Kidney (tissue), 14 donors: ENCODE measurements around the gene TCIRG1. TPM values are rescaled to one million over a fixed set of nuclear protein-coding genes. Genes with fewer than 3 reads are reported as not detected.
"Not testable (repeated sequence)": the region's sequence is repeated elsewhere in the genome, so short reads cannot be mapped to it uniquely, and the experiment has no call there.

ENCODE experiments used
- DNase-seq, 5 donors: peaks; one replicate each; pipeline ENCODE4 v3.0.0-alpha.2; 2013 to 2020
- FAIRE-seq: peaks from 2 replicates; lab custom pipeline; 2012; peaks lifted over from hg19 to GRCh38; lab: Jason Lieb, UNC
- H3K27ac ChIP-seq, 2 donors: one replicate each; pipeline ENCODE4 v1.7.0; 2013; ENCODE audit warnings: low read depth in 2 of 2, low read length in 2 of 2, inconsistent platforms in 1 of 2
- H3K27me3 ChIP-seq: one replicate; pipeline ENCODE4 v1.7.1; 2013; ENCODE audit warnings: low read length, inconsistent platforms; ENCODE audit not compliant: control insufficient read depth, insufficient read depth
- H3K36me3 ChIP-seq, 3 donors: one replicate each; pipeline versions ENCODE4 v1.7.0 to v1.7.1; 2013; ENCODE audit warnings: low read length in 3 of 3, control low read depth in 1 of 3, inconsistent platforms in 1 of 3; ENCODE audit not compliant: insufficient read depth in 3 of 3, control insufficient read depth in 2 of 3
- H3K4me1 ChIP-seq, 3 donors: one replicate each; pipeline versions ENCODE4 v1.7.0 to v1.7.1; 2013; ENCODE audit warnings: low read length in 3 of 3, inconsistent platforms in 1 of 3, low read depth in 1 of 3; ENCODE audit not compliant: control insufficient read depth in 2 of 3, insufficient read depth in 2 of 3
- H3K4me3 ChIP-seq, 3 donors: one replicate each; pipeline versions ENCODE4 v1.7.0 to v1.8.1; 2013; ENCODE audit warnings: low read length in 3 of 3, control low read depth in 1 of 3, inconsistent platforms in 1 of 3
- H3K9ac ChIP-seq, 3 donors: one replicate each; pipeline versions ENCODE4 v1.7.0 to v1.7.1; 2013; ENCODE audit warnings: low read length in 3 of 3, control low read depth in 1 of 3, inconsistent platforms in 1 of 3
- H3K9me3 ChIP-seq, 3 donors: one replicate each; pipeline versions ENCODE4 v1.7.0 to v1.7.1; 2013; ENCODE audit warnings: low read length in 3 of 3, control low read depth in 1 of 3, inconsistent platforms in 1 of 3; ENCODE audit not compliant: control insufficient read depth in 2 of 3, insufficient read depth in 1 of 3
- CTCF ChIP-seq: IDR thresholded peaks from 3 replicates; pipeline ENCODE4 v1.5.1; 2012; ENCODE audit warnings: mild to moderate bottlenecking, moderate library complexity, borderline replicate concordance; ENCODE audit not compliant: insufficient read depth; ENCODE audit errors: extremely low read depth
- intact Hi-C: fragments of 100-400 bp; cut with DNase I; formaldehyde crosslinking; loops from one replicate; pipeline ENCODE4 v1.11.1; 2022
- polyA plus RNA-seq: library from polyadenylated mRNA; stranded (reverse); fragments of 350-450 nt; fragmentation: Illumina TruSeq; extraction: RNeasy Lipid Tissue Mini Kit (QIAGEN cat#74804); gene quantifications from one replicate; pipeline ENCODE4 v1.2.3, GENCODE V29; 2014; ENCODE audit warnings: low read depth, low replicate concordance; ENCODE audit not compliant: insufficient read depth
- total RNA-seq: library from RNA; stranded (reverse); fragmentation: NEBNext Ultra II Directional; extraction: Animal tissue kit (Norgen Biotek cat#: 25700); gene quantifications from one replicate; pipeline ENCODE4 v1.2.1, GENCODE V29; 2021
- donor health status: control.
- donor health status: control.
- donor health status: control.
- donor health status: control.
- donor health status: control.
- donor health status: DM: yes; HTN: yes; CAD: no.
- donor health status: Normal renal cell carcinoma (clear cell type).

TCIRG1 gene
- total and polyA plus RNA-seq, 2 donors from 2014 or later: 36.3 to 97.1 TPM

- intact Hi-C loops: no loop called here
- no peaks in the 10 kb centered on the region for H3K4me1 ChIP-seq
- H3K4me3 ChIP-seq: no peak overlapping the region
- FAIRE-seq: no peak
- no peak for TF ChIP-seq CTCF
- DNase-seq: no peak
- no peak overlapping the region for H3K9ac ChIP-seq
- no peaks in the 10 kb centered on the region for H3K9me3 ChIP-seq
- H3K27me3 ChIP-seq: no peaks in the 10 kb centered on the region
- no peaks in the 10 kb centered on the region for H3K36me3 ChIP-seq
- H3K27ac ChIP-seq: no peak overlapping the region
These were observed 51.5 kb downstream of the TCIRG1 start for GRCh38 chr11:68090287-68090686.

GRCh38 chr11:68090706-68091105 lies 51.9 kb downstream of the TCIRG1 start:
- no peak overlapping the region for H3K9ac ChIP-seq
- no peaks in the 10 kb centered on the region for H3K36me3 ChIP-seq
- H3K27me3 ChIP-seq: no peaks in the 10 kb centered on the region
- no peaks in the 10 kb centered on the region for H3K9me3 ChIP-seq
- DNase-seq: no peak
- no peak overlapping the region for H3K27ac ChIP-seq
- FAIRE-seq: no peak
- no peak for TF ChIP-seq CTCF
- H3K4me3 ChIP-seq: no peak overlapping the region
- intact Hi-C loops: no loop called here
- H3K4me1 ChIP-seq: no peaks in the 10 kb centered on the region

- intact Hi-C loops: no loop called here
These were observed 53.6 kb downstream of the TCIRG1 start for GRCh38 chr11:68092411-68092810.

GRCh38 chr11:68092946-68093345 lies 54.1 kb downstream of the TCIRG1 start:
- H3K9me3 ChIP-seq, H3K36me3 ChIP-seq, H3K27me3 ChIP-seq, H3K27ac ChIP-seq, DNase-seq, H3K4me1 ChIP-seq, H3K9ac ChIP-seq, H3K4me3 ChIP-seq, intact Hi-C loops, FAIRE-seq: not testable (repeated sequence)

More at GRCh38 chr11:68092411-68092810, 53.6 kb downstream of the TCIRG1 start:
- TF ChIP-seq CTCF: no peak
- H3K27me3 ChIP-seq: no peaks in the 10 kb centered on the region
- DNase-seq: no peak
- no peaks in the 10 kb centered on the region for H3K9me3 ChIP-seq
- no peak overlapping the region for H3K9ac ChIP-seq
- no peaks in the 10 kb centered on the region for H3K36me3 ChIP-seq
- H3K4me1 ChIP-seq: no peaks in the 10 kb centered on the region
- FAIRE-seq: no peak
- no peak overlapping the region for H3K4me3 ChIP-seq
- no peak overlapping the region for H3K27ac ChIP-seq
